H9 (cell line): ENCODE measurements around the gene MBNL1. TPM values are rescaled to one million over a fixed set of nuclear protein-coding genes. Genes with fewer than 3 reads are reported as not detected.

Source experiments
- DNase-seq: peaks from one replicate; pipeline ENCODE4 v3.0.0-alpha.2; 2017
- H2AFZ ChIP-seq: one replicate; pipeline ENCODE4 v1.6.1; 2013; ENCODE audit warnings: mild to moderate bottlenecking, low read length, control low read depth, moderate library complexity
- H2AK5ac ChIP-seq: 2 replicates; pipeline ENCODE4 v1.6.1; 2013; ENCODE audit warnings: low read length, control low read depth, mixed read lengths; ENCODE audit not compliant: insufficient read length
- H2BK120ac ChIP-seq: one replicate; pipeline ENCODE4 v1.6.1; 2013; ENCODE audit warnings: low read depth, mild to moderate bottlenecking, low read length, control low read depth, inconsistent platforms; ENCODE audit not compliant: poor library complexity, severe bottlenecking
- H2BK12ac ChIP-seq: 2 replicates; pipeline ENCODE4 v1.6.1; 2013; ENCODE audit warnings: low read length, control low read depth, mixed read lengths, low read depth; ENCODE audit not compliant: insufficient read length
- H2BK15ac ChIP-seq: 2 replicates; pipeline ENCODE4 v1.6.1; 2013; ENCODE audit warnings: low read depth, low read length, control low read depth
- H2BK20ac ChIP-seq: one replicate; pipeline ENCODE4 v1.6.1; 2013; ENCODE audit warnings: low read depth, mild to moderate bottlenecking, low read length, control low read depth, inconsistent platforms; ENCODE audit not compliant: poor library complexity, severe bottlenecking
- H2BK5ac ChIP-seq: 2 replicates; pipeline ENCODE4 v1.6.1; 2013; ENCODE audit warnings: low read length, control low read depth, mixed read lengths; ENCODE audit not compliant: insufficient read length
- H3K14ac ChIP-seq: 2 replicates; pipeline ENCODE4 v1.6.1; 2013; ENCODE audit warnings: low read length, control low read depth; ENCODE audit not compliant: insufficient read depth
- H3K18ac ChIP-seq: 2 replicates; pipeline ENCODE4 v1.6.1; 2013; ENCODE audit warnings: low read depth, mild to moderate bottlenecking, mixed read lengths, low read length, control low read depth; ENCODE audit not compliant: insufficient read length
- H3K23ac ChIP-seq: 2 replicates; pipeline ENCODE4 v1.6.1; 2013; ENCODE audit warnings: low read length, control low read depth, mixed read lengths, low read depth; ENCODE audit not compliant: insufficient read length
- H3K23me2 ChIP-seq: 2 replicates; pipeline ENCODE4 v1.6.1; 2013; ENCODE audit warnings: low read depth, mild to moderate bottlenecking, mixed read lengths, low read length, control low read depth; ENCODE audit not compliant: insufficient read length, poor library complexity, severe bottlenecking
- H3K27ac ChIP-seq: 2 replicates; pipeline ENCODE4 v1.5.1; 2013; ENCODE audit warnings: low read length, control low read depth, mixed read lengths, low read depth; ENCODE audit not compliant: insufficient read length
- H3K27me3 ChIP-seq: 2 replicates; pipeline ENCODE4 v1.6.1; 2013; ENCODE audit warnings: low read length, control low read depth, inconsistent platforms; ENCODE audit not compliant: insufficient read depth
- H3K4ac ChIP-seq: 2 replicates; pipeline ENCODE4 v1.6.1; 2013; ENCODE audit warnings: low read depth, mild to moderate bottlenecking, control low read depth, inconsistent platforms, low read length, moderate library complexity
- H3K4me1 ChIP-seq: 2 replicates; pipeline ENCODE4 v1.6.1; 2013; ENCODE audit warnings: low read length, control low read depth, inconsistent platforms; ENCODE audit not compliant: insufficient read depth
- H3K4me2 ChIP-seq: 2 replicates; pipeline ENCODE4 v1.6.1; 2013; ENCODE audit warnings: low read length, control low read depth, mixed read lengths; ENCODE audit not compliant: insufficient read length, insufficient read depth
- H3K56ac ChIP-seq: 2 replicates; pipeline ENCODE4 v1.6.1; 2013; ENCODE audit warnings: low read depth, mild to moderate bottlenecking, mixed read lengths, low read length, control low read depth; ENCODE audit not compliant: insufficient read length
- H3K79me1 ChIP-seq: 2 replicates; pipeline ENCODE4 v1.6.1; 2013; ENCODE audit warnings: low read depth, mild to moderate bottlenecking, moderate library complexity, low read length, control low read depth, inconsistent platforms; ENCODE audit not compliant: insufficient read depth, poor library complexity, severe bottlenecking
- H3K79me2 ChIP-seq: 2 replicates; pipeline ENCODE4 v1.6.1; 2013; ENCODE audit warnings: low read length, control low read depth, inconsistent platforms; ENCODE audit not compliant: insufficient read depth
- H3K9ac ChIP-seq: 2 replicates; pipeline ENCODE4 v1.6.1; 2013; ENCODE audit warnings: low read length, control low read depth, mixed read lengths; ENCODE audit not compliant: insufficient read length; ENCODE audit errors: extremely low read depth
- H3K9me3 ChIP-seq: one replicate; pipeline ENCODE4 v1.6.1; 2013; ENCODE audit warnings: low read depth, low read length, inconsistent platforms; ENCODE audit not compliant: control insufficient read depth
- H3T11ph ChIP-seq: one replicate; pipeline ENCODE4 v1.6.1; 2013; ENCODE audit warnings: mild to moderate bottlenecking, low read length, control low read depth, inconsistent platforms
- H4K20me1 ChIP-seq: one replicate; pipeline ENCODE4 v1.6.1; 2013; ENCODE audit not compliant: control insufficient read depth, insufficient read length, insufficient read depth
- H4K5ac ChIP-seq: 2 replicates; pipeline ENCODE4 v1.6.1; 2013; ENCODE audit warnings: low read depth, mild to moderate bottlenecking, mixed read lengths, low read length, control low read depth; ENCODE audit not compliant: insufficient read length
- H4K8ac ChIP-seq: replicated peaks from 2 replicates; pipeline ENCODE4 v1.6.1; 2013; ENCODE audit warnings: low read length, control low read depth, mixed read lengths, low read depth; ENCODE audit not compliant: insufficient read length
- H4K91ac ChIP-seq: 2 replicates; pipeline ENCODE4 v1.6.1; 2013; ENCODE audit warnings: low read depth, mild to moderate bottlenecking, moderate library complexity, mixed read lengths, low read length, control low read depth; ENCODE audit not compliant: insufficient read length
- H3K27ac Mint-ChIP-seq, 3 experiments: 2 replicates in 2 of 3; 3 replicates in 1 of 3; pipeline ENCODE4 v1.8.0; 2020 to 2021; ENCODE audit warnings: mixed read lengths in 3 of 3, mild to moderate bottlenecking in 1 of 3, moderate library complexity in 1 of 3
- H3K27me3 Mint-ChIP-seq: 2 replicates; pipeline ENCODE4 v1.8.0; 2021; ENCODE audit warnings: low read depth, mild to moderate bottlenecking, moderate library complexity, mixed read lengths
- H3K36me3 Mint-ChIP-seq, 3 experiments: 2 replicates in 2 of 3; 3 replicates in 1 of 3; pipeline ENCODE4 v1.8.0; 2020 to 2021; ENCODE audit warnings: low read depth in 3 of 3, mixed read lengths in 3 of 3; ENCODE audit not compliant: insufficient read depth in 1 of 3
- H3K4me1 Mint-ChIP-seq, 2 experiments: 2 replicates each; pipeline ENCODE4 v1.8.0; 2020; ENCODE audit warnings: mixed read lengths in 2 of 2
- H3K4me3 Mint-ChIP-seq, 2 experiments: 2 replicates in 1 of 2; 3 replicates in 1 of 2; pipeline ENCODE4 v1.8.0; 2020 to 2021; ENCODE audit warnings: mild to moderate bottlenecking in 2 of 2, mixed read lengths in 2 of 2, moderate library complexity in 1 of 2
- H3K9me3 Mint-ChIP-seq, 2 experiments: 2 replicates in 1 of 2; 3 replicates in 1 of 2; pipeline ENCODE4 v1.8.0; 2020; ENCODE audit warnings: mild to moderate bottlenecking in 2 of 2, mixed read lengths in 2 of 2, moderate library complexity in 1 of 2
- WGBS: extraction: QIAGEN DNeasy Blood & Tissue Kit; methylation state at CpG from one replicate; pipeline ENCODE4 v1.1.7; 2013; ENCODE audit warnings: missing lambda C conversion rate, low lambda C conversion rate, mixed read lengths; ENCODE audit not compliant: insufficient read length; ENCODE audit errors: extremely low coverage; 5-methylcytosine and 5-hydroxymethylcytosine counted together
- total RNA-seq: library from RNA; stranded (reverse); gene quantifications from 2 replicates; pipeline ENCODE4 v1.2.1, GENCODE V29; 2021
- TF ChIP-seq, protein P1 (sequence below): fragments of 200-600 bp; sonication (generic); conservative IDR thresholded peaks from 3 replicates; pipeline ENCODE4 v1.8.0; 2021; ENCODE audit warnings: antibody characterized with exemption, mild to moderate bottlenecking

Gene MBNL1
- total RNA-seq, 1 experiment from 2014 or later: 14.9 TPM

DNA sequence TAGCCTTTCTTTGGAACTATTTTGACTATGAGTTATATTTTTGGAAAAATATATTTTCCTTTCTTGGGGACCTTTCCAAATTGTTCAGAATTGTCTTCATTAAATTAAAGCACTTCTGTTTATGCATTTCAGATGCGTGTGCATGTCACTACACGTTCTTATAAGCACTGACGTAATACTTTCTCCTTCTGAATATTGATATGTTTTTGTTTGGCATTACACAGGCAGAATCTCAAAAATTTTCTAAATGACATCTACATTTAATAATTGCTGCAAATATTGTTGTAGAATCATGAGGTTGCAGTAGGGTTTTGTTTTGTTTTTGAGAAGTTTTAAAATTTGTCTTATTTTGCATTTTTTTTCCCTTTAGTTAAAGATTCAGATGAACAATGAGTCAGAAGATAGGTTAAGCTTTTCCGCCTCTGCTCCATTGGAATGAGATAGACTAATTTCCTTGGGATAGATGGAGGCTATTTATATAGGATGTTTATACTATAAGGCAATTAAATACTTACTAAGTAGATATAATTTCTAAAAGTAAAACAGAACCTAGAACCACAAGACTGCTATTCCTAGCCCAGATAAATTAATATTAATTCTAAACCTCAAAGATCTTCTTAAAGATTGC is 110.8 kb downstream of the MBNL1 start:
- no CpG with 5 or more reads among the region's 4 CpGs for WGBS
- no peak overlapping the region for H2BK12ac ChIP-seq
- H2AK5ac ChIP-seq: no peak overlapping the region
- no peak overlapping the region for H4K5ac ChIP-seq
- H3K18ac ChIP-seq: no peak overlapping the region
- no peak overlapping the region for H4K91ac ChIP-seq
- H4K20me1 ChIP-seq: no peaks in the 10 kb centered on the region
- H2AFZ ChIP-seq: no peak overlapping the region
- DNase-seq: no peak
- no peak overlapping the region for H3K4me2 ChIP-seq
- no peak overlapping the region for H3K27ac ChIP-seq
- H3K23ac ChIP-seq: no peak overlapping the region
- no peak overlapping the region for H3K56ac ChIP-seq
- Mint-ChIP-seq H3K4me3 (no peak overlapping the region), H3K4me1 (peaks cover 17% of the 10 kb centered on the region in 2 experiments), H3K27ac (no peak overlapping the region), H3K9me3 (no peaks in the 10 kb centered on the region), H3K27me3 (no peaks in the 10 kb centered on the region), H3K36me3 (peaks cover 0 to 3% (median 0%) of the 10 kb centered on the region in 3 experiments; a peak in 1 of 7 replicates)
- H3T11ph ChIP-seq: no peak overlapping the region
- H3K79me2 ChIP-seq: no peaks in the 10 kb centered on the region
- H2BK120ac ChIP-seq: no peak overlapping the region
- H3K9me3 ChIP-seq: no peaks in the 10 kb centered on the region
- H3K23me2 ChIP-seq: no peaks in the 10 kb centered on the region
- no peak overlapping the region for H3K4ac ChIP-seq
- H3K79me1 ChIP-seq: no peaks in the 10 kb centered on the region
- H3K4me1 ChIP-seq: no peaks in the 10 kb centered on the region
- TF ChIP-seq, protein P1, sequence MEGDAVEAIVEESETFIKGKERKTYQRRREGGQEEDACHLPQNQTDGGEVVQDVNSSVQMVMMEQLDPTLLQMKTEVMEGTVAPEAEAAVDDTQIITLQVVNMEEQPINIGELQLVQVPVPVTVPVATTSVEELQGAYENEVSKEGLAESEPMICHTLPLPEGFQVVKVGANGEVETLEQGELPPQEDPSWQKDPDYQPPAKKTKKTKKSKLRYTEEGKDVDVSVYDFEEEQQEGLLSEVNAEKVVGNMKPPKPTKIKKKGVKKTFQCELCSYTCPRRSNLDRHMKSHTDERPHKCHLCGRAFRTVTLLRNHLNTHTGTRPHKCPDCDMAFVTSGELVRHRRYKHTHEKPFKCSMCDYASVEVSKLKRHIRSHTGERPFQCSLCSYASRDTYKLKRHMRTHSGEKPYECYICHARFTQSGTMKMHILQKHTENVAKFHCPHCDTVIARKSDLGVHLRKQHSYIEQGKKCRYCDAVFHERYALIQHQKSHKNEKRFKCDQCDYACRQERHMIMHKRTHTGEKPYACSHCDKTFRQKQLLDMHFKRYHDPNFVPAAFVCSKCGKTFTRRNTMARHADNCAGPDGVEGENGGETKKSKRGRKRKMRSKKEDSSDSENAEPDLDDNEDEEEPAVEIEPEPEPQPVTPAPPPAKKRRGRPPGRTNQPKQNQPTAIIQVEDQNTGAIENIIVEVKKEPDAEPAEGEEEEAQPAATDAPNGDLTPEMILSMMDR: no peak
- no peak overlapping the region for H3K14ac ChIP-seq
- no peak overlapping the region for H2BK15ac ChIP-seq
- H3K27me3 ChIP-seq: no peaks in the 10 kb centered on the region
- no peak overlapping the region for H2BK20ac ChIP-seq
- H2BK5ac ChIP-seq: no peak overlapping the region
- no peak overlapping the region for H4K8ac ChIP-seq
- no peak overlapping the region for H3K9ac ChIP-seq
